PFSK-1 (cell line): Measurements from ENCODE around the gene AP4S1.

Source experiments
- FOXP2 ChIP-seq: optimal IDR thresholded peaks from 2 replicates; pipeline ENCODE3; 2011; ENCODE audit warnings: borderline replicate concordance, control low read depth, inconsistent platforms; ENCODE audit not compliant: insufficient read depth; ENCODE audit errors: extremely low read length, extremely low read depth
- POLR2AphosphoS5 ChIP-seq: IDR thresholded peaks from 2 replicates; pipeline ENCODE4 v1.6.1; 2012; ENCODE audit warnings: low read depth, mild to moderate bottlenecking, control low read depth, low read length, moderate library complexity
- SIN3A ChIP-seq: IDR thresholded peaks from 2 replicates; pipeline ENCODE4 v1.6.1; 2012; ENCODE audit warnings: mild to moderate bottlenecking, low read length, moderate library complexity, borderline replicate concordance; ENCODE audit not compliant: insufficient read depth
- TAF1 ChIP-seq: IDR thresholded peaks from 2 replicates; pipeline ENCODE4 v1.6.1; 2012; ENCODE audit warnings: low read length, control low read depth, borderline replicate concordance; ENCODE audit not compliant: insufficient read depth
- TF ChIP-seq, protein P1 (sequence below), 2 experiments: IDR thresholded peaks; 2 replicates each; pipeline versions ENCODE4 v1.6.1 to v1.8.0; 2011 to 2012; ENCODE audit warnings: low read depth in 2 of 2, low read length in 2 of 2, control low read depth in 1 of 2, inconsistent platforms in 1 of 2, mild to moderate bottlenecking in 1 of 2, moderate library complexity in 1 of 2; ENCODE audit not compliant: insufficient read depth in 1 of 2

AP4S1 gene

DNA sequence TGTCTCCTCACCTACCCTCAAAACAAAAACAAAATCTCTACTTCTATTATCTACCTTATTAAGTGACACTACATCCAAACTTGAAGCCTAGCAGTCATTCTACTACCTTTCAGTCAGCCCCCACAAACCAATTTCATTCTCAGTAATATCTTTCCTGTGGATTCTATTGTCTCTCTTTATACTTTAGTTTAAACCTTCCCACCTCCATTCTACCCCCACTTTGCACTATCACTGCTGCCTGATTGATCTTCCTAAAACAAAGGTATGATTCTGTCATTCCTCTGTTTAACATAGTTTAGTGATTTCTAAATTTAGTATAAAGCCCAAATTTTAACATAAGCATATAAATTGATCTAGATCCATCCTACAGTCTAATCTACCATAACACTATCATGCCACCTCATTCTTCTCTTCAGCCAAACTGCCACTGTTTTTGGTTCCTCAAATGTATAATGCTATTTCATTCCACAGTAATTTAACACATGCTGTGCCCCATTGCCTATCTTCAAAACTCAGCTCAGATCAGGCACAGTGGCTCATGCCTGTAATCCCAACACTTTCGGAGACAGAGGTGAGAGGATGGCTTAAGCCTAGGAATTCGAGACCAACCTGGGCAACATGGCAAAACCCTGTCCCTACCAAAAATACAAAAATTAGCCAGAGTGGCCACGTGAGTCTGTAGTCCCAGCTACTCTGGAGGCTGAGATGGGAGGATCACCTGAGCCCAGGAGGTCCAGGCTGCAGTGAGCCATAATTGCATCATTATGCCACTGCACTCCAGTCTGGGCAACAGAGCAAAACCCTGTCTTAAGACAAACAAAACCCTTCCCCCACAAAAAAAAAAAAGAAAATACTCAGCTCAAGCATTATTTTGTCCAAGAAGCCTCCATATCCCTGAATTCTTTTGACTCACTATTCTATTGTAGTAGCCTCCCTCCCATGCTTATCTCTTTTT, 3.8 kb downstream of the AP4S1 start:
- no peak for TF ChIP-seq SIN3A
- TF ChIP-seq, protein P1, sequence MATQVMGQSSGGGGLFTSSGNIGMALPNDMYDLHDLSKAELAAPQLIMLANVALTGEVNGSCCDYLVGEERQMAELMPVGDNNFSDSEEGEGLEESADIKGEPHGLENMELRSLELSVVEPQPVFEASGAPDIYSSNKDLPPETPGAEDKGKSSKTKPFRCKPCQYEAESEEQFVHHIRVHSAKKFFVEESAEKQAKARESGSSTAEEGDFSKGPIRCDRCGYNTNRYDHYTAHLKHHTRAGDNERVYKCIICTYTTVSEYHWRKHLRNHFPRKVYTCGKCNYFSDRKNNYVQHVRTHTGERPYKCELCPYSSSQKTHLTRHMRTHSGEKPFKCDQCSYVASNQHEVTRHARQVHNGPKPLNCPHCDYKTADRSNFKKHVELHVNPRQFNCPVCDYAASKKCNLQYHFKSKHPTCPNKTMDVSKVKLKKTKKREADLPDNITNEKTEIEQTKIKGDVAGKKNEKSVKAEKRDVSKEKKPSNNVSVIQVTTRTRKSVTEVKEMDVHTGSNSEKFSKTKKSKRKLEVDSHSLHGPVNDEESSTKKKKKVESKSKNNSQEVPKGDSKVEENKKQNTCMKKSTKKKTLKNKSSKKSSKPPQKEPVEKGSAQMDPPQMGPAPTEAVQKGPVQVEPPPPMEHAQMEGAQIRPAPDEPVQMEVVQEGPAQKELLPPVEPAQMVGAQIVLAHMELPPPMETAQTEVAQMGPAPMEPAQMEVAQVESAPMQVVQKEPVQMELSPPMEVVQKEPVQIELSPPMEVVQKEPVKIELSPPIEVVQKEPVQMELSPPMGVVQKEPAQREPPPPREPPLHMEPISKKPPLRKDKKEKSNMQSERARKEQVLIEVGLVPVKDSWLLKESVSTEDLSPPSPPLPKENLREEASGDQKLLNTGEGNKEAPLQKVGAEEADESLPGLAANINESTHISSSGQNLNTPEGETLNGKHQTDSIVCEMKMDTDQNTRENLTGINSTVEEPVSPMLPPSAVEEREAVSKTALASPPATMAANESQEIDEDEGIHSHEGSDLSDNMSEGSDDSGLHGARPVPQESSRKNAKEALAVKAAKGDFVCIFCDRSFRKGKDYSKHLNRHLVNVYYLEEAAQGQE (IDR thresholded peaks at IDR 0.05; ENCODE audit: insufficient read depth in 1 of 2, low read depth in 2 of 2, low read length in 2 of 2), result no peak
- TF ChIP-seq TAF1, result no peak
- TF ChIP-seq POLR2AphosphoS5, result no peak
- no peak for TF ChIP-seq FOXP2

DNA sequence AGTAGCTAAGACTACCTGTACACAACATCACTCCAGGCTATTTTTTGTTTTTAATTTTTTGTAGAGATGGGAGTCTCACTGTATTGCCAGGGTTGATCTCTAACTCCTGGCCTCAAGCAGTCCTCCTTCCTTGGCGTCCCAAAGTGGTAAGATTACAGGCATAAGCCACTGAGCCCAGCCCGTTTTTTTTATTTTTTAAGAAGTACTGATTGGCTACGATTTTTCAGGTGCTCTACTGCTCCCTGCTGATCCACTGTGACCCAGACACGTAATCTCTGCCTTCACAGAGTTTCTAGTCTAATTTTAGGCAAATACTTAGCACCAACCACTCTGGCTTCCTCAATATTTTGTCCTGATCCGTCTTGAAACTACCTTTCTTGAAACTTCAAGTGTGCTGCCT, 5.0 kb downstream of the AP4S1 start:
- TF ChIP-seq, protein P1 (IDR thresholded peaks at IDR 0.05; ENCODE audit: insufficient read depth in 1 of 2, low read depth in 2 of 2, low read length in 2 of 2), result no peak
- no peak for TF ChIP-seq POLR2AphosphoS5
- TF ChIP-seq FOXP2, result no peak
- no peak for TF ChIP-seq TAF1
- no peak for TF ChIP-seq SIN3A

DNA sequence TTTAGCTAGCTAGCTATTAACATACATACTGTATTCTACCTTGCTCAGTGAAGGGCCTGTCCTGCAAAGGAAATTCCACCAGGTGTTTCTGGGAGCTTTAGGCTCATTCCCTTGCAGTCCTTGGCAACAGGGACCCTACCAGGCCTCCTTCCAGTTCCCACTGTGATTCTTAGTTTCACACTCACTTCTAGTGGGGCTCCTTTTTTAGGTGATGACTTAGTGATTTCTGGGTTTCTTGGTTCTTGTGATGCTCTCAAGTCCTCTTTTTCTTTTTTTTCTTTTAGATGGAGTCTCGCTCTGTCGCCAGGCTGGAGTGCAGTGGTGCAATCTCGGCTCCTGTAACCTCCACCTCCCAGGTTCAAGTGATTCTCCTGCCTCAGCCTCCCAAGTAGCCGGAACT, 11.1 kb downstream of the AP4S1 start:
- TF ChIP-seq TAF1 (no peak), FOXP2 (no peak), POLR2AphosphoS5 (no peak), SIN3A (no peak)
- TF ChIP-seq, protein P1 (IDR thresholded peaks at IDR 0.05; ENCODE audit: insufficient read depth in 1 of 2, low read depth in 2 of 2, low read length in 2 of 2), result no peak

DNA sequence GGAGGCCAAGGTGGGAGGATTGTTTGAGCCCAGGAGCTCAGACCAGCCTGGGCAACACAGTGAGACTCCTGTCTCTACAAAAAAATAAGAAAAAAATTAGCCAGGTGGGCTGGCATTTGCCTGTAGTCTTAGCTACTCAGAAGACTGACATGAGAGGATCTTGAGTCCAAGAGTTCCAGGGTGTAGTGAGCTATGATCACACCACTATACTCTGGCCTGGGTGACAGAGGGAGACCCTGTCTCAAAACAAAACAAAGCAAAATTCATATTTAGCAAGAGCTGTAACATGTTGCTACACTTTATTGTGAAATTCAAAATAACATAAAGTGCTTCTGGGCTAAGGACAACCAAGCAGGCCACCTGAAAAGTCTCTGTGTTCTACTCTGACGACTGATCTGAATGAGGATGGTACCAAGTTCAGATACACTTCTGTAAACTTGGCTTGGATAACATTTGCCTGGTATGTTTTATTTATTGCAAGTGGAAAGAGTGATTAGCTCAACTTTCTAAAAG, 12.3 kb downstream of the AP4S1 start:
- TF ChIP-seq FOXP2 (no peak), SIN3A (no peak), TAF1 (no peak), POLR2AphosphoS5 (no peak)
- TF ChIP-seq, protein P1 (IDR thresholded peaks at IDR 0.05; ENCODE audit: insufficient read depth in 1 of 2, low read depth in 2 of 2, low read length in 2 of 2), result no peak
